GM19099 (cell line): ENCODE results near the gene TMEM179.

Source experiments
- POLR2A ChIP-seq: IDR thresholded peaks from 3 replicates; pipeline ENCODE4 v1.6.1; 2011; ENCODE audit warnings: low read depth; ENCODE audit not compliant: insufficient read length; ENCODE audit errors: extremely low read depth

Gene TMEM179

DNA sequence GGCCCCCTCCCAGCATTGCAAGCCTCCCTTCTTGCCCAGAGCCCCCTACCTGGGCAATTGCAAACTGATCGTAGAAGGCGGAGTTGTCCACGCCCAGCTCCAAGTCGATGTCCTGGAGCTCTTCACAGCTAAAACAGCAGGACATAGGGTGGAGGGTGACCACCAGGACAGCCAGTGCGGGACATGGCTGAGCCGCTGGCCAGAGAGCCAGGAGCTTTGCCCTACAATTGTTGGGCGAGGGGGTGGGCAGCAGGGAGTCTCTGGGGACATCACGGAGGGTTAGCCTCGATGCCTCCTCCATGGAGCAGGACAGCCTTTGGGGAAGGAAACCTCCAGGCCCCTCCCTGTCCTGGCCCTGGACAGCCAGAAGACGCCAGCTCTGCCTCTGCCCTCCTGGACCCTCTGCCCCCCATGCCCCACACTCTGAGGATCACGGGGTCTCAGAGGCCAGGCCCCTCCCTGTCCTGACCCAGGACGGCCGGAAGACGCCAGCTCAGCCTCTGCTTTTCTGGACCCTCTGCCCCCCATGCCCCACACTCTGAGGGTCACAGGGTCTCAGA lies 9.4 kb downstream of the TMEM179 start:
- no peak for TF ChIP-seq POLR2A

DNA sequence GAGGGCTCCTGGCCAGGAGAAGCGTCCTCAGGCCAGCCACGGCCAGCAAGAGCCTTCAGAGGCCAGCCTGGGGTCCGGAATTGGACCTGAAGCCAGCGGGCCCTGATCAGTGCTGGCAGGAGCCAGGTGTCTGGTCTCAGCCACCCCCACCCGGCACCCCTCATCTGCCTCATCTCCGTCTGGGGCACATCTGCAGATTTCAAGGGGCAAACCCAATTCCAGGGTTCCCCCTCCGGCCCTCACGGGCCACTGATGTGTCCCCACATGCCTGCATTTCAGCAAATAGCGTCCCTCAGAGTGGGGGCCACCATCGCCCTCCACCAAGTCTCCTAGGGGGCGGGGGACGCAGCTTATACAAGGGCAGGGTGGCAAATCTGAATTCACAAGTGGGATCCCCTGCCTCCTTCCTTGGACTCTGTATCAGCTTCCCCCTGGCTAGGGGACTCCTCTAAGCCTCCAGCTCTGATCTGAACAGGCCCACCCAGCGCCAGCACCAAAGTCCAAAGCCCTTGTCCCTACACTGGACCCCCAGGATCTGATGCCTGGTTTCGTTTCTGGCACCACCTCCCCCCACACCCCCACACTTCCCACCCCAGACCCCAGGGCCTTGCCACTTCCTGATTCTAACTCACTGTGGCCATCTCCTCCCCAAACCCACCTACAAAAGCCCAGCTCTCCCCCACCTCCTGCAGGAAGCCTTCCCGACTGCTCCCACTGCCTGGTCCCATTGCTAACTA lies 10.1 kb downstream of the TMEM179 start:
- TF ChIP-seq POLR2A: no peak

DNA sequence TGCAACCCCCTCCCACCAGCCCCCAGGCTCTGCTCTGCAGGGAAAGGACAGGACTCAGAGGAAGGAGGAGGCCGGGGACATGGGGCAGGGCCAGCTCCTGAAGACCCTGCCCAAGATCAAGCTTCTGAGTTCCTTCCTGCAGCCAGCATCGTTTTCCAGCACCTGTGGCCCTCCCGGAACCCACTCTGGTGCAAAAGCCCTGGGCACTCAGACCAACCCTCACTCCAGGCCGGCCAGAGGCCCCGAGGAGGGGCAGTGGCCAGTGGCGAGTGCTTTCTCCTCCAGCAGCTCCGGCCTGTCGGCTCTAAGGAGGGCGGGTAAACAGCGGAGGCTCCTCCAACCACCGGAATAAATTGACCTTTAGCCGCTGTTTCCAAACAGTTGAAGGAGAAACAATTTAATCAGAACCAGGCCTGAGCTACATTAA lies 10.8 kb downstream of the TMEM179 start:
- TF ChIP-seq POLR2A: no peak

DNA sequence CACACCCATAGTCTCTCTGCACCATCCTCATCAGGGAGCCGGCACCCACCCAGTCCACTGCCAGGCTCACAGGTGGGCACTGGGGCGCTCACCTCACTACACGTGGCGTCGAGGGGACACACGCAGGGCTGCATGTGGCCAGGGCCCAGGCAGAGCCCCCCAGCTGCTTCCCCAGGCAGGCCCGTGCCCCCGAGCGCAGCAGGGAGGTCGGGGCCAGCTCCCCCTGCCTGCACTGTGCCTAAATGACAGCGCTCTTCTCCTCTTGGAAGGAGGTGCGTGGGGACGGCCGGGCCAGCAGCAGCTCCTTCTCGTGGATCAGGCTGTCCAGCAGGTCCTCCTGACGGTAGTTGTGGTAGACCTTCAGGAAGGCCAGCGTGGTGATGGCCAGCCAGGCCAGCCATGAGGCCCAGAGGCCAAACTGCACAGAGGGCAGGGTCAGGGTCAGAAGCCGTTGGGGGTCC lies 11.3 kb downstream of the TMEM179 start:
- TF ChIP-seq POLR2A: no peak

DNA sequence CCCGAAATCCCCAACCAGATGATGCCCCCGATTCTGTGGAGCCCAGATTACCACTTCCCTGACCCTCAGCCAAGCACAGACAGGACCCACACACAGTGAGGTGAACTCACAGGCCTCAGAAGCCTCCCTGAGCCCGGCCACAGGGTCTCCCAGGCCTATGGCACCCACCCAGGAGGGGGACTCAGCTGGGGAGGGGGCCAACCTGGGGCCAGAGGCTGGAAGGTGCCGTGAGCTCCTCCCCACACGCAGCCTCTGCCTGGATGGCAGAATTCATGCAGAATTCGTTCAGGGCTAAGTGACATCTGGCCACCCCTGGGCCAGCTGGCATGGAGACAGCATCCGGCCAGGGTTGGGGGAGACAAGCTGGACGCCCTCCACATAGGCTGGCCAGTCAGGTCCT lies 11.8 kb downstream of the TMEM179 start:
- TF ChIP-seq POLR2A: no peak

DNA sequence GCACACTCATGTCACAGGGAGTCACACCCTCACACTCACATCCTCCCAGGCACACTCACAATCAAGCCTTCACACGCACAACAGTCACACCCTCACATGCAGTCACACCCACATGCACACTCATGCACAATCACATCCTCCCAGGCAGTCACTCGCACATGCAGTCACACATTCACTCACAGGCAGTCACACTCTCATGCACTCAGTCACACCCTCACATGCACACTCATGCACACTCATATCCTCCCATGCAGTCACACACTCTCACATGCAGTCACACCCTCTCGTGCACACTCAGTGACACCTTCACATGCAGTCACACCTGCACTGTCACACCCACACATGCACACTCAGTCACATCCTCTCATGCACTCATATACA lies 12.3 kb downstream of the TMEM179 start:
- TF ChIP-seq POLR2A: no peak

DNA sequence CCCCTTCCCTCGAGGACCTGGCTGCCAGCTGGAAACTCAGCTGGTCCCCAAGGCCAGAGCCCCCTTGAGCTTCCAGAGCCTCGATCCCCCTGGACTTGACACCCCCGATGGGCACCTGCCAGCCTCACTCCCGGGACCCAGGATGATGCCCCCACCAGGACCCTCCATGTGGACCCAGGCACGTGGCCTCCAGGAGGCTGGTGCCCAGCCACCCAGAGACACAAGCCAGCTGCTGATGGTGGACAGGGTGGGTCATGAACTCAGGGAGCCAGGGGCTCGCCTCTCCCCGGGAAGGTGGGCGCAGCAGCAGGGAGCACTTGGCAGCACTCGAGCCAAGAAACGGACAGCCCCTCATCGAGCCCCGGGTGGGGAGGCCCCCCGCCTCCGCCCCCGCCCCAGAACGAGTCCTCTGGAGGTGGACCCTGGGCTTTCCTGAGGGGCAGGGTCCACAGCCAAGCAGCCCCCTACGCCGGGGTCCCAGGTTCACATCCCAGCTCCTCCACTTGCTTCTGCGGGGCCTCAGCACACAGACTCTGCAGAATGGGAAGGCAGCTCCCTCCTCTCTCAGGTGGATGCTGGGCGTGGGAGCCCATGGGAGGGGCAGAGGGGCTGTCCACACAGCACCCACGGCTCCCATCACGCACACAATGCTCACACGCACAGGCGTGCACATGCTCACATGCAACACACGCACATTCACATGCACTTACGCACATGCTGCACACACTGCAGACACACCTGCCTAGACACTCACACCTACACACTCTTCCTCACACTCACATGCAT lies 12.9 kb downstream of the TMEM179 start:
- no peak for TF ChIP-seq POLR2A

DNA sequence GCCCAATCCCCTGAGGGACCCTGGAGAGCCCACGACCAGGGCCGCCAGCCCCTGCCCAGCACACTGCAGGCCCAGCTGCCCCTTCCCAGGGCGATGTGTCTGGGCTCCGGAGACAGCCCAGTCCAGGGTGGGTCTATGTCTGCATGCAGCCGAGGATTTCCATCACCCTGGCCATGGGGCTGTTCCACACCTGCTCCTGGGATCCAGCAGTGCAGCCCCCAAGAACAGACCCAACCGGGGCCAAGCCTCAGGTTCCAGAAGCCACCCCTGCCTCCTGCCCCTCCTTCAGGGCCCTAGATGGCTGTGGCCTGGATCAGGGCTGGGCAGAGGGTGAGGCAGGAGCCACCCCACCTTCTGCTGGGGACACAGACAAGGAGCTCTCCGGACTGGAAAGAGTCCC lies 13.5 kb downstream of the TMEM179 start:
- no peak for TF ChIP-seq POLR2A

DNA sequence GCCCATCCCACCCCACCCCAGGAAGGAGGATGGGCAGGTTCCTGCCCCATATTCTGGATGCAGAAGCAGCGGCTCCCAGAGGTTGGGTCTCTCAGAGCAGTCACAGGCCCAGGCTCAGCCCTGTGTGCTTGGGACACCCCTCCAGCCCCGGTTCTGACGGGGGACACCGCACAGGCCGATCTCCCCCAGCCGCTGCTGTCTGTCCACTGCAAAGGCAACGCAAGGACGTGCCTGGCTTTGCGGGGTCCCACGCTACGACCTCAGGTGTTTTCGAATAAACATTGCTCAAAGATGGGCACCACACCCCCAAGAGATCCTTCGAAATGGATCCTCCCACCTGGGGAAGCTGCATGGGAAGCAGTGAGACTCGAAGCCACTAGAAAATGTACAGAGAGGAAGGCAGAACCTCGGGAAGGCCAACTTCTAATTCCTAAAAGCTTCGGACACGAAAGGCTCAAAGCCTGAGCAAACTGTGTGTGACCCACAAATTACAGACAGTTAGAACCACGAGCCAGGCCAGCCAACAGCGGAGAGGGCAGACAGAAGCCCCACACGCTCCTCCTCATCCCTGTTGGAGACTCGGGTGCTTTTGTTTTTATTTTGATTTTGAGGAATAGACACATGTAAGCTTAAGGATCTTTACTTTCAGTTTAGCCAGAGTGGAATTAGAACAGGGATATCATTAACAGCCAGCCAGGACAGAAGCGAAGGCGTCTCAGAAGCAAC lies 14.2 kb downstream of the TMEM179 start:
- no peak for TF ChIP-seq POLR2A

DNA sequence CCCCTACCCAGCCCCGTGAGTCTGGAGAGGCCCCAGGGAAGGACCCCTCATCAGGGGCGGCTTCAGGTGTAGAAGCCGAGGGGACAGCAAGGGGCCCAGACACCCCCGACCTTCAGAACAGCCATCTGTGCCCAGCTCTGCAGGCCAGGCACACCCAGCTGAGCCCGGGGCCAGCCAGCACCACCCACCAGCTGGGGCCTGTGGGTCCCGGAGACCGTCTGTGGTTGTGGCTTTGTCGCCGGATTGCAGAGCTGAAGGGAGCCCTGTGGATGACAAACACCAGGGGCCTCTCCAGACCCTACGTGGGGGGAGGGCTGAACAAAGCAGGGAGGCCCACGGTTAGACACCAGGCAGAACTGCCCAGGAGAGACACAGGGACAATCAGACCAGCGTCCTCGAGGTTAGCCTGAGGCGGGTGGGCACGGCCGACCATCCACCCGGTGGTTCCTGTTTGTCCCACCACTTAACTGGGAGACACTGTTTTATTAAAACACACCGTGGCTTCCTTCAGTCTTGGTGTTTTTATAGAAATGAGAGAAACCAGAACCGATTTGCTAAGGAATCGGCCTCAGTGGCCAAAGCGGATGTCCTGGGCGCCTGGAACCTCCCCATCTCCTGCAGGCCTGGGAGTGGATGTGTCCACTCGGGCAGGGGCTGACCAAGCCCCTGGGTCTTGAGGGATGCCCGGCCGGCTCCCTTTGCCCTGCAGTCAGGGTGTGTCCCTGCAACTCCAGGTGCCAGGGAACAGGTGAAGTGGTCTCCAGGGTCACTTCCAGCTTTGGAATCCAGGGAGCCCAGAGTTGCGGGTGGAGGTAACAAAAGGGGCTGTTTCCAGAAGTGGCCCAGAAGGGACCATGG lies 15.0 kb downstream of the TMEM179 start:
- no peak for TF ChIP-seq POLR2A

DNA sequence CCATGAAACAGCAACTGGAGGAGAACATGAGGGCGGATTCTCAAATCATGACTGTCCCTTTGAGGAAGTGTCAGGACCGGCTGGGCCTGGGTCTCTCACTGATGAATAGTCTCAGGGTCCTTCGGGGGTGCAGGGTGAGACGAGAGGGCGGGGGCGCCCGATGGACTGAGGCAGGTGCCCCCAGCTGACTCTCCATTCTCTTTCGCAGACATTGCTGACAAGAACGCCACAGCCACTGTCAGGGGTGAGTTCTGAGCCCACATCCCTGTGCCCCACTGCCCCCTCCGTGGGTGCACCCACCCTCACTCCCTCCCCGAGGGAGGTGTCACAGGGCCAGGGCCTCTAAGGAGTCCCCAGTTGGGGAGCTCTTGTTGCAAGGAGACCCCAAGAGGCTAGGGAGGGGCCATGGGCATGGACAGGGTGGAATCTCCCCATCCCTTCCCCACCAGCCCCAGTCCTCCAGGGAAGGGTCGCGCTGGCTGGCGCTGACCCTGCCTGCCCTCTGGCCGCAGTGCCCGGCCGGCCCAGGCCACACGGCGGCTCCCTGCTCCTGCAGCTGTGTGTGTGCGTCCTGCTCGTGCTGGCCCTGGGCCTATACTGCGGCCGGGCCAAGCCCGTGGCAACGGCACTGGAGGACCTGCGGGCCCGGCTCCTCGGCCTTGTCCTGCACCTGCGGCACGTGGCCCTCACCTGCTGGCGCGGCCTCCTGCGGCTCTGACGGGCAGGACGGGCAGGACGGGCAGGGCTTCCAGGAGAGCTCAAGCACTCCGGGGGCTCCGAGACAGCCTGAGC lies 16.3 kb downstream of the TMEM179 start:
- no peak for TF ChIP-seq POLR2A

DNA sequence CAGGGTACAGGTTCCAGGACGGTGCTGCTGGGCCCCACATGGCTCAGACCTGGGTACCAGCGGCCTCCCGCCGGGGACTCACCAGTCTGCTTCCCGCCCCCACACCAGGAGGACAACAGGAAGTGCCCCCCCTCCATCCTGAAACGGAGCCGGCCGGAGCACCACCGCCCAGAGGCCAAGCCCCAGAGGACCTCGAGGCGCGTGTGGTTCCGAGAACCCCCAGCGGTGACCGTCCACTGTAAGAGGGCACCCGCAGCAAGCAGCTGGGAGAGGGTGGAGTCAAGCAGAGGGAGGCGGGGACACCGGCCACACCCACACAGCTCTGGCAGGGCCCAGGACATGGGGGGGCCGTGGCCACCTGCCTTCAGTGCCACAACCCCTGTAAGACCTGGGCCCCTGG lies 16.9 kb downstream of the TMEM179 start:
- no peak for TF ChIP-seq POLR2A

DNA sequence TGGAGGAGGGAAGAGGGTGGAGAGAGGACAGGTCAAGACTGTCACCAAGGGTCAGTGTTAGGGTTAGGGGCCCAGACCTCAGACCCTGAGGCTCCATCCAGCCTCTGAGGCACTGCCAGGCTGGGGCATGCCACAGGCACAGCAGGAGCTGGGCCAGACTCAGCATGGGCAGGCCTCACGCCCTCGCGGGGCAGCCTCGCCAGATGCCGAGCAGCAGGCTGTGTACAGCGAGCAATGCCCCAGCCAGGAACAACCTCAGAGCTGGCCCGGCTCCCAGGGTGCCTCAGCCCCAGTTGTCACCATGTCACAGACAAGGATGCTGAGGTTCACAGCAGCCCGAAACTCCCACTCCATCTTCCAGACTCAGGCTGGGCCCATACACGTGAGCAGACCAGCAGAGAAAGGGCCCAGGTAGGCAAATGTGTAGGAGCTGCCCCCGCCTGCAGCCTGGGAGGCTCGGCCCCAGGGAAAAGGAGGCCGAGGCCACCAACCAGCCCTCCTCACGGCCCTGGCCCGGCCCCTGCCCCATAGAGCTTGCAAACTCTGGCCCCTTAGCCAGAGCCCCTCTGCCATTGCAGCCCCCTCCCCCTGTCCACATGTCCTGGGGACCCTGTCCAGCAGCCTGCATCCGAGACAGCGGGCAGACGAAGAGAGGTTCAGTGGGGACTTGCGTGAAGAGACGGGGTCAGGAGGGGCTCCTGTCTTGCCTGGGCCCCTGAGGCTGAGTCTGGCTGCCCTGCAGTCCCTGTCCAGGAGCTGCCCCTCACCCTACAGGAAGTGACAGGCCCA lies 17.5 kb downstream of the TMEM179 start:
- no peak for TF ChIP-seq POLR2A
